H9 (cell line): ENCODE results near the gene DHRS4L2. TPM values are rescaled to one million over a fixed set of nuclear protein-coding genes. Genes with fewer than 3 reads are reported as not detected.
"Not testable (repeated sequence)": the region's sequence is repeated elsewhere in the genome, so short reads cannot be mapped to it uniquely, and the experiment has no call there.

Source experiments
- DNase-seq: peaks from one replicate; pipeline ENCODE4 v3.0.0-alpha.2; 2017
- H2AFZ ChIP-seq: one replicate; pipeline ENCODE4 v1.6.1; 2013; ENCODE audit warnings: mild to moderate bottlenecking, low read length, control low read depth, moderate library complexity
- H2AK5ac ChIP-seq: 2 replicates; pipeline ENCODE4 v1.6.1; 2013; ENCODE audit warnings: low read length, control low read depth, mixed read lengths; ENCODE audit not compliant: insufficient read length
- H2BK120ac ChIP-seq: one replicate; pipeline ENCODE4 v1.6.1; 2013; ENCODE audit warnings: low read depth, mild to moderate bottlenecking, low read length, control low read depth, inconsistent platforms; ENCODE audit not compliant: poor library complexity, severe bottlenecking
- H2BK12ac ChIP-seq: 2 replicates; pipeline ENCODE4 v1.6.1; 2013; ENCODE audit warnings: low read length, control low read depth, mixed read lengths, low read depth; ENCODE audit not compliant: insufficient read length
- H2BK15ac ChIP-seq: 2 replicates; pipeline ENCODE4 v1.6.1; 2013; ENCODE audit warnings: low read depth, low read length, control low read depth
- H2BK20ac ChIP-seq: one replicate; pipeline ENCODE4 v1.6.1; 2013; ENCODE audit warnings: low read depth, mild to moderate bottlenecking, low read length, control low read depth, inconsistent platforms; ENCODE audit not compliant: poor library complexity, severe bottlenecking
- H2BK5ac ChIP-seq: 2 replicates; pipeline ENCODE4 v1.6.1; 2013; ENCODE audit warnings: low read length, control low read depth, mixed read lengths; ENCODE audit not compliant: insufficient read length
- H3K14ac ChIP-seq: 2 replicates; pipeline ENCODE4 v1.6.1; 2013; ENCODE audit warnings: low read length, control low read depth; ENCODE audit not compliant: insufficient read depth
- H3K18ac ChIP-seq: 2 replicates; pipeline ENCODE4 v1.6.1; 2013; ENCODE audit warnings: low read depth, mild to moderate bottlenecking, mixed read lengths, low read length, control low read depth; ENCODE audit not compliant: insufficient read length
- H3K23ac ChIP-seq: 2 replicates; pipeline ENCODE4 v1.6.1; 2013; ENCODE audit warnings: low read length, control low read depth, mixed read lengths, low read depth; ENCODE audit not compliant: insufficient read length
- H3K23me2 ChIP-seq: 2 replicates; pipeline ENCODE4 v1.6.1; 2013; ENCODE audit warnings: low read depth, mild to moderate bottlenecking, mixed read lengths, low read length, control low read depth; ENCODE audit not compliant: insufficient read length, poor library complexity, severe bottlenecking
- H3K27ac ChIP-seq: 2 replicates; pipeline ENCODE4 v1.5.1; 2013; ENCODE audit warnings: low read length, control low read depth, mixed read lengths, low read depth; ENCODE audit not compliant: insufficient read length
- H3K27me3 ChIP-seq: 2 replicates; pipeline ENCODE4 v1.6.1; 2013; ENCODE audit warnings: low read length, control low read depth, inconsistent platforms; ENCODE audit not compliant: insufficient read depth
- H3K4ac ChIP-seq: 2 replicates; pipeline ENCODE4 v1.6.1; 2013; ENCODE audit warnings: low read depth, mild to moderate bottlenecking, control low read depth, inconsistent platforms, low read length, moderate library complexity
- H3K4me1 ChIP-seq: 2 replicates; pipeline ENCODE4 v1.6.1; 2013; ENCODE audit warnings: low read length, control low read depth, inconsistent platforms; ENCODE audit not compliant: insufficient read depth
- H3K4me2 ChIP-seq: 2 replicates; pipeline ENCODE4 v1.6.1; 2013; ENCODE audit warnings: low read length, control low read depth, mixed read lengths; ENCODE audit not compliant: insufficient read length, insufficient read depth
- H3K56ac ChIP-seq: 2 replicates; pipeline ENCODE4 v1.6.1; 2013; ENCODE audit warnings: low read depth, mild to moderate bottlenecking, mixed read lengths, low read length, control low read depth; ENCODE audit not compliant: insufficient read length
- H3K79me1 ChIP-seq: 2 replicates; pipeline ENCODE4 v1.6.1; 2013; ENCODE audit warnings: low read depth, mild to moderate bottlenecking, moderate library complexity, low read length, control low read depth, inconsistent platforms; ENCODE audit not compliant: insufficient read depth, poor library complexity, severe bottlenecking
- H3K79me2 ChIP-seq: 2 replicates; pipeline ENCODE4 v1.6.1; 2013; ENCODE audit warnings: low read length, control low read depth, inconsistent platforms; ENCODE audit not compliant: insufficient read depth
- H3K9ac ChIP-seq: 2 replicates; pipeline ENCODE4 v1.6.1; 2013; ENCODE audit warnings: low read length, control low read depth, mixed read lengths; ENCODE audit not compliant: insufficient read length; ENCODE audit errors: extremely low read depth
- H3K9me3 ChIP-seq: one replicate; pipeline ENCODE4 v1.6.1; 2013; ENCODE audit warnings: low read depth, low read length, inconsistent platforms; ENCODE audit not compliant: control insufficient read depth
- H3T11ph ChIP-seq: one replicate; pipeline ENCODE4 v1.6.1; 2013; ENCODE audit warnings: mild to moderate bottlenecking, low read length, control low read depth, inconsistent platforms
- H4K20me1 ChIP-seq: one replicate; pipeline ENCODE4 v1.6.1; 2013; ENCODE audit not compliant: control insufficient read depth, insufficient read length, insufficient read depth
- H4K5ac ChIP-seq: 2 replicates; pipeline ENCODE4 v1.6.1; 2013; ENCODE audit warnings: low read depth, mild to moderate bottlenecking, mixed read lengths, low read length, control low read depth; ENCODE audit not compliant: insufficient read length
- H4K8ac ChIP-seq: replicated peaks from 2 replicates; pipeline ENCODE4 v1.6.1; 2013; ENCODE audit warnings: low read length, control low read depth, mixed read lengths, low read depth; ENCODE audit not compliant: insufficient read length
- H4K91ac ChIP-seq: 2 replicates; pipeline ENCODE4 v1.6.1; 2013; ENCODE audit warnings: low read depth, mild to moderate bottlenecking, moderate library complexity, mixed read lengths, low read length, control low read depth; ENCODE audit not compliant: insufficient read length
- H3K27ac Mint-ChIP-seq, 3 experiments: 2 replicates in 2 of 3; 3 replicates in 1 of 3; pipeline ENCODE4 v1.8.0; 2020 to 2021; ENCODE audit warnings: mixed read lengths in 3 of 3, mild to moderate bottlenecking in 1 of 3, moderate library complexity in 1 of 3
- H3K27me3 Mint-ChIP-seq: 2 replicates; pipeline ENCODE4 v1.8.0; 2021; ENCODE audit warnings: low read depth, mild to moderate bottlenecking, moderate library complexity, mixed read lengths
- H3K36me3 Mint-ChIP-seq, 3 experiments: 2 replicates in 2 of 3; 3 replicates in 1 of 3; pipeline ENCODE4 v1.8.0; 2020 to 2021; ENCODE audit warnings: low read depth in 3 of 3, mixed read lengths in 3 of 3; ENCODE audit not compliant: insufficient read depth in 1 of 3
- H3K4me1 Mint-ChIP-seq, 2 experiments: 2 replicates each; pipeline ENCODE4 v1.8.0; 2020; ENCODE audit warnings: mixed read lengths in 2 of 2
- H3K4me3 Mint-ChIP-seq, 2 experiments: 2 replicates in 1 of 2; 3 replicates in 1 of 2; pipeline ENCODE4 v1.8.0; 2020 to 2021; ENCODE audit warnings: mild to moderate bottlenecking in 2 of 2, mixed read lengths in 2 of 2, moderate library complexity in 1 of 2
- H3K9me3 Mint-ChIP-seq, 2 experiments: 2 replicates in 1 of 2; 3 replicates in 1 of 2; pipeline ENCODE4 v1.8.0; 2020; ENCODE audit warnings: mild to moderate bottlenecking in 2 of 2, mixed read lengths in 2 of 2, moderate library complexity in 1 of 2
- CTCF ChIP-seq: fragments of 200-600 bp; sonication (generic); conservative IDR thresholded peaks from 3 replicates; pipeline ENCODE4 v1.8.0; 2021; ENCODE audit warnings: antibody characterized with exemption, mild to moderate bottlenecking
- WGBS: extraction: QIAGEN DNeasy Blood & Tissue Kit; methylation state at CpG from one replicate; pipeline ENCODE4 v1.1.7; 2013; ENCODE audit warnings: missing lambda C conversion rate, low lambda C conversion rate, mixed read lengths; ENCODE audit not compliant: insufficient read length; ENCODE audit errors: extremely low coverage; 5-methylcytosine and 5-hydroxymethylcytosine counted together
- total RNA-seq: library from RNA; stranded (reverse); gene quantifications from 2 replicates; pipeline ENCODE4 v1.2.1, GENCODE V29; 2021

DHRS4L2 gene
- total RNA-seq, 1 experiment from 2014 or later, result 10.2 TPM

- H3K36me3 Mint-ChIP-seq, result peaks cover 0 to 3% (median 2%) of the 10 kb centered on the region in 3 experiments; a peak in 4 of 7 replicates
- no peak overlapping the region for H4K8ac ChIP-seq
- no peak overlapping the region for H3K18ac ChIP-seq
- H3K4me1 ChIP-seq, result no peaks in the 10 kb centered on the region
- H2BK12ac ChIP-seq, result no peak overlapping the region
- no peak overlapping the region for H4K91ac ChIP-seq
- H2BK5ac ChIP-seq, result no peak overlapping the region
- H3K9ac ChIP-seq, result no peak overlapping the region
- H3K27ac Mint-ChIP-seq, result no peak overlapping the region; a peak in 1 of 7 replicates
- no peak overlapping the region for H2AK5ac ChIP-seq
- H3K23ac ChIP-seq, result no peak overlapping the region
- no CpG with 5 or more reads among the region's 8 CpGs for WGBS
- no peaks in the 10 kb centered on the region for H3K27me3 ChIP-seq
- no peak overlapping the region for H2AFZ ChIP-seq
- H3K9me3 Mint-ChIP-seq, result peaks cover 15 to 19% of the 10 kb centered on the region in 2 experiments
- no peak overlapping the region for H4K5ac ChIP-seq
- no peak overlapping the region for H2BK20ac ChIP-seq
- no peak overlapping the region for H3K14ac ChIP-seq
- H2BK120ac ChIP-seq, result no peak overlapping the region
- no peaks in the 10 kb centered on the region for H3K79me1 ChIP-seq
- H3K9me3 ChIP-seq, result no peaks in the 10 kb centered on the region
- H3K56ac ChIP-seq, result no peak overlapping the region
- H4K20me1 ChIP-seq, result no peaks in the 10 kb centered on the region
- H3K79me2 ChIP-seq, result no peaks in the 10 kb centered on the region
- DNase-seq, result peak; percentile 72
- no peak overlapping the region for H3K4me3 Mint-ChIP-seq
- peak; percentile 55 for TF ChIP-seq CTCF
- H3K27me3 Mint-ChIP-seq, result no peaks in the 10 kb centered on the region; the same call in none of the 2 replicates
- H3K27ac ChIP-seq, result no peak overlapping the region
- peaks cover 4% of the 10 kb centered on the region for H3K23me2 ChIP-seq
- H3K4me1 Mint-ChIP-seq, result peaks cover 23 to 25% of the 10 kb centered on the region in 2 experiments
- no peak overlapping the region for H3K4ac ChIP-seq
- H3K4me2 ChIP-seq, result no peak overlapping the region
- no peak overlapping the region for H3T11ph ChIP-seq
- no peak overlapping the region for H2BK15ac ChIP-seq
Observed at GRCh38 chr14:23951590-23952201, 37.0 kb upstream of the DHRS4L2 start.

DNA sequence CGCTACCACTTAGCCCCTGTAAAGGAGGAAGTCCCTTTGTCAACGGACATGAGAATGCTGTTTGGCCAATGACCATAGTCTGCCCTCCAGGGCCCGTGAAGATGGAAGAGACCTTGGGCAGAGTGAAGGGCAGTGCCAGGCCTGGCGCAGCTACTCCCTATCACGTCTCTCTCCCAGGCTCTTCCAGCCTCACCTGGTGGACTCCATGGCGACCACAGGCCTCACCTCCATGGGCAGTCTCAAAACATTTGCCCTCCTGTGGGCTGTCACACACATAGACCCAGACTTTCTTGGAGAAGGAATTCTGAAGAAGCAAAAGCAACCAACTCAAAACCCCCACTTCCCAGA is 35.6 kb upstream of the DHRS4L2 start:
- not testable (repeated sequence) for H2BK20ac ChIP-seq, H3K23ac ChIP-seq, H4K91ac ChIP-seq, H2BK120ac ChIP-seq, H3K36me3 Mint-ChIP-seq, H3K9me3 ChIP-seq, H3K56ac ChIP-seq, DNase-seq, H3K14ac ChIP-seq, H2BK5ac ChIP-seq, H2AFZ ChIP-seq, H3T11ph ChIP-seq, H4K8ac ChIP-seq, H3K4me1 ChIP-seq, H3K27ac ChIP-seq, H3K9ac ChIP-seq, H2BK12ac ChIP-seq, H3K27me3 ChIP-seq, H3K27me3 Mint-ChIP-seq, H4K20me1 ChIP-seq, H4K5ac ChIP-seq, H2BK15ac ChIP-seq, H3K4ac ChIP-seq, H3K18ac ChIP-seq, H3K79me1 ChIP-seq, H2AK5ac ChIP-seq, H3K23me2 ChIP-seq, H3K79me2 ChIP-seq
- Mint-ChIP-seq H3K9me3 (peaks cover 10 to 12% of the 10 kb centered on the region in 2 experiments), H3K4me3 (peak overlapping the region; percentile 98 to 99), H3K4me1 (peaks cover 23 to 25% of the 10 kb centered on the region in 2 experiments), H3K27ac (peak overlapping the region in 2 of 3 experiments; percentile 44 to 52; a peak in 2 of 7 replicates)
- peak overlapping the region; percentile 26 for H3K4me2 ChIP-seq
- WGBS, result no CpG with 5 or more reads among the region's 6 CpGs
